ENCODE results near the gene SLC25A45. TPM values are rescaled to one million over a fixed set of nuclear protein-coding genes. Genes with fewer than 3 reads are reported as not detected.

Gene SLC25A45
- polyA plus RNA-seq, 2 donors, result 2.4 to 6.0 TPM

- 2 to 5% methylated on average over 15 of the region's 15 CpGs for WGBS, 2 donors
- Histone ChIP-seq H3K36me3 (ENCODE audit: control insufficient read depth in 2 of 2, insufficient read depth in 2 of 2, low read length in 1 of 2) (peaks cover 0 to 5% of the 10 kb centered on the region in 2 donors), H3K4me1 (ENCODE audit: control insufficient read depth in 2 of 2, insufficient read depth in 2 of 2, low read length in 1 of 2) (peaks cover 8 to 26% of the 10 kb centered on the region in 2 donors), H3K4me3 (ENCODE audit: low read depth in 1 of 2, low read length in 2 of 2) (peak overlapping the region; percentile 68 to 100), H3K9me3 (ENCODE audit: control insufficient read depth in 2 of 2, insufficient read depth in 1 of 2, low read depth in 1 of 2, low read length in 1 of 2) (no peaks in the 10 kb centered on the region), H3K27ac (ENCODE audit: low read depth in 2 of 2, low read length in 1 of 2) (peak overlapping the region; percentile 99), H3K27me3 (ENCODE audit: control insufficient read depth in 1 of 2, insufficient read depth in 2 of 2, low read length in 2 of 2) (no peaks in the 10 kb centered on the region)
These were observed 38.7 kb upstream of the SLC25A45 start for GRCh38 chr11:65420979-65421793.

DNA sequence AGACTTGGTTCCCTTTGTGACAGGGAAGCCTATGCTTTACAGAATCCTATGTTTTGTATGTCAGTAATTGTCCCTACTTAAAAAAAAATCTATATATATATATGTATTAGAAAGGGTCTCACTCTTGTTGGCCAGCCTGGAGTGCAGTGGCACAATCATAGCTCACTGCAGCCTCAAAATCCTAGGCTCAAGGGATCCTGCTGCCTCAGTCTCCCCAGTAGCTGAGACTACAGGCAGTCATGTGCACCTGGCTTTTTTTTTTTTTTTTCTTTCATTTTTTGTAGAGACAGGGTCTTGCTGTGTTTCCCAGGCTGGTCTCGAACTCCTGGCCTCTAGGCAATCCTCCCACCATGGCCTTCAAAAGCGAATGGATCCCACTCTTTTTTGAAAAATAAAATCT is 38.1 kb upstream of the SLC25A45 start:
- Histone ChIP-seq H3K4me3 (ENCODE audit: low read depth in 1 of 2, low read length in 2 of 2) (peak overlapping the region; percentile 25 to 100), H3K4me1 (ENCODE audit: control insufficient read depth in 2 of 2, insufficient read depth in 2 of 2, low read length in 1 of 2) (peaks cover 8 to 26% of the 10 kb centered on the region in 2 donors), H3K27ac (ENCODE audit: low read depth in 2 of 2, low read length in 1 of 2) (peak overlapping the region; percentile 99), H3K27me3 (ENCODE audit: control insufficient read depth in 1 of 2, insufficient read depth in 2 of 2, low read length in 2 of 2) (no peaks in the 10 kb centered on the region), H3K9me3 (ENCODE audit: control insufficient read depth in 2 of 2, insufficient read depth in 1 of 2, low read depth in 1 of 2, low read length in 1 of 2) (no peaks in the 10 kb centered on the region), H3K36me3 (ENCODE audit: control insufficient read depth in 2 of 2, insufficient read depth in 2 of 2, low read length in 1 of 2) (peaks cover 0 to 5% of the 10 kb centered on the region in 2 donors)
- WGBS, 2 donors, result 54 to 61% methylated on average over 2 of the region's 2 CpGs

DNA sequence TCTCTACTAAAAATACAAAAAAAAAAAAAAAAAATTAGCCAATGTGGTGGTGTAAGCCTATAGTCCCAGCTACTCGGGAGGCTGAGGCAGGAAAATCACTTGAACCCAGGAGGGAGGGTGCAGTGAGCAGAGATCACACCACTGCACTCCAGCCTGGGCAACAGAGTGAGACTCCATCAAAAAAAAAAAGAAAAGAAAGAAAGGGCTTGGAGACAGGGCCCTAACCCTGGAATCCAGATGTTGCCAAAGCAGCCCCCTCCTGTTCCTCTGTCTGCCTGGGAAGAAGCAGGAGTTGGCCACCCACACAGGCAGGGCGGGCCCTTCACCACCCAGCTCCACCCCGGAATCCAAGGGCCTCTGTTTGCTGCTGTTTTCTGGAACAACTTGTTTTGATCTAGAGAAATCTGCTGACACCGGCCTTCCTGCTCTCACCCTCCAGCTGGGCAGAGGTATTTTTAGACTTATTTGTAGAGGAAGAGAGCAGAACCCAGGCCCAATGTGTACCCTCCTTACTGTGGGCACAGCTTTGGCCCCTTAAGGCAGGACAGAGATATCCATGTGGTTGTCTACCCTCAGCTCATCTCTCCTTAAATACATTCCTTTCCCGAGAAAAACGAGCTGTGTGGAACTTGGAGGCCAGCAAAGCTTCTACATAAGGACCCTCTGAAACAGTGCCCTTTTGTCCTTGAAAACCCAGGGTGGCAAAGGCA is 37.5 kb upstream of the SLC25A45 start:
- 0 to 2% methylated on average over 6 of the region's 6 CpGs for WGBS, 2 donors
- Histone ChIP-seq H3K4me1 (ENCODE audit: control insufficient read depth in 2 of 2, insufficient read depth in 2 of 2, low read length in 1 of 2) (peaks cover 8 to 26% of the 10 kb centered on the region in 2 donors), H3K27ac (ENCODE audit: low read depth in 2 of 2, low read length in 1 of 2) (peak overlapping the region; percentile 99), H3K4me3 (ENCODE audit: low read depth in 1 of 2, low read length in 2 of 2) (peak overlapping the region; percentile 42 to 100), H3K9me3 (ENCODE audit: control insufficient read depth in 2 of 2, insufficient read depth in 1 of 2, low read depth in 1 of 2, low read length in 1 of 2) (no peaks in the 10 kb centered on the region), H3K27me3 (ENCODE audit: control insufficient read depth in 1 of 2, insufficient read depth in 2 of 2, low read length in 2 of 2) (no peaks in the 10 kb centered on the region), H3K36me3 (ENCODE audit: control insufficient read depth in 2 of 2, insufficient read depth in 2 of 2, low read length in 1 of 2) (peaks cover 0 to 2% of the 10 kb centered on the region in 2 donors)

- Histone ChIP-seq H3K4me1 (ENCODE audit: control insufficient read depth in 2 of 2, insufficient read depth in 2 of 2, low read length in 1 of 2) (peaks cover 8 to 26% of the 10 kb centered on the region in 2 donors), H3K9me3 (ENCODE audit: control insufficient read depth in 2 of 2, insufficient read depth in 1 of 2, low read depth in 1 of 2, low read length in 1 of 2) (no peaks in the 10 kb centered on the region), H3K27me3 (ENCODE audit: control insufficient read depth in 1 of 2, insufficient read depth in 2 of 2, low read length in 2 of 2) (no peaks in the 10 kb centered on the region), H3K4me3 (ENCODE audit: low read depth in 1 of 2, low read length in 2 of 2) (peak overlapping the region; percentile 42 to 100), H3K27ac (ENCODE audit: low read depth in 2 of 2, low read length in 1 of 2) (peak overlapping the region; percentile 99), H3K36me3 (ENCODE audit: control insufficient read depth in 2 of 2, insufficient read depth in 2 of 2, low read length in 1 of 2) (no peaks in the 10 kb centered on the region)
- WGBS, 2 donors, result 22 to 24% methylated on average over 7 of the region's 7 CpGs
These were observed 37.0 kb upstream of the SLC25A45 start for GRCh38 chr11:65419460-65419771.

DNA sequence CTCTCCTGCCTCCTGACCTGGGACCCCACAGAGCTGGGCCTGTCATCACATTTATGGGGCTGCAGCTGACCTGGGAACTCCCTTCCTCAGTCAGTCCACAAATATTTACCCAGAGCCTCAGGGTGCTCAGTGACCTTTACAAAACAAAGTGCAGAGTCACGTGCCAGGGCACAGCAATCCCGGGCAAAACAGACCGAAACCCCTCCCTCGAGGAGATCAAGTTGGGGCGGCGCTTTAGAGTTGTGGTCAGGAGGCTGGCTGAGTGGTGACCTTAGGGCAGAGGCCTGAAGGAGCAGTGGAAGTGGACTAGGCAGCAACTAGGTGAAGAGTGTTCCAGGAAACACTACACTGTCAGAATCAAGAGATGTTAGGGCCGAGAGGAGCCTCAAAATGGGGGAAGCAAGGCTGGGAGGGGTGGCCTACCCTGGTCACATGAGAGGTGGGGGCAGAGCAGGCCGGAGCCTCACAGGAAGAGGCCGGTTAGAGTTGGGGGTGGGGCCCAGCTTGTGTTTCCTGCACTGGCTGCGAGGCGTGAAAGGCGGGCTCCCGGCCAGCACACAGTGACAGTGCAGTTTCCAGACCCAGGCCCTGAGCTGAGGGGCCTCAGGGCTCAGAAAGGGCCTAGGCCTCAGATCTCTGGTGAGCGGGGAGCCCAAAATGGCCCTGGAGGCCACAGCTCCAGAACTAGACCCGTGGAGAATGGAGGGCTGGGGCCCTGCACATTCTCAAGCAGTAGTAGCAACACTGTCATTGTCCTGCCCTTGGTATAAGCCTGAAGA is 36.4 kb upstream of the SLC25A45 start:
- Histone ChIP-seq H3K27ac (ENCODE audit: low read depth in 2 of 2, low read length in 1 of 2) (peak overlapping the region; percentile 99), H3K36me3 (ENCODE audit: control insufficient read depth in 2 of 2, insufficient read depth in 2 of 2, low read length in 1 of 2) (peaks cover 0 to 3% of the 10 kb centered on the region in 2 donors), H3K9me3 (ENCODE audit: control insufficient read depth in 2 of 2, insufficient read depth in 1 of 2, low read depth in 1 of 2, low read length in 1 of 2) (no peaks in the 10 kb centered on the region), H3K4me1 (ENCODE audit: control insufficient read depth in 2 of 2, insufficient read depth in 2 of 2, low read length in 1 of 2) (peaks cover 8 to 26% of the 10 kb centered on the region in 2 donors), H3K27me3 (ENCODE audit: control insufficient read depth in 1 of 2, insufficient read depth in 2 of 2, low read length in 2 of 2) (no peaks in the 10 kb centered on the region), H3K4me3 (ENCODE audit: low read depth in 1 of 2, low read length in 2 of 2) (peak overlapping the region; percentile 42 to 100)
- 1 to 2% methylated on average over 15 of the region's 15 CpGs for WGBS, 2 donors

- no peaks in the 10 kb centered on the region for H3K27me3 ChIP-seq (ENCODE audit: control insufficient read depth in 1 of 2, insufficient read depth in 2 of 2, low read length in 2 of 2)
- H3K4me1 ChIP-seq (ENCODE audit: control insufficient read depth in 2 of 2, insufficient read depth in 2 of 2, low read length in 1 of 2), result peaks cover 8 to 26% of the 10 kb centered on the region in 2 donors
- H3K36me3 ChIP-seq (ENCODE audit: control insufficient read depth in 2 of 2, insufficient read depth in 2 of 2, low read length in 1 of 2), result peaks cover 0 to 8% of the 10 kb centered on the region in 2 donors
- WGBS, 2 donors, result 4 to 8% methylated on average over 4 of the region's 4 CpGs
- peak overlapping the region; percentile 99 for H3K27ac ChIP-seq (ENCODE audit: low read depth in 2 of 2, low read length in 1 of 2)
- no peaks in the 10 kb centered on the region for H3K9me3 ChIP-seq (ENCODE audit: control insufficient read depth in 2 of 2, insufficient read depth in 1 of 2, low read depth in 1 of 2, low read length in 1 of 2)
- H3K4me3 ChIP-seq (ENCODE audit: low read depth in 1 of 2, low read length in 2 of 2), result peak overlapping the region; percentile 32 to 100
These were observed 35.9 kb upstream of the SLC25A45 start for GRCh38 chr11:65418431-65418680.

DNA sequence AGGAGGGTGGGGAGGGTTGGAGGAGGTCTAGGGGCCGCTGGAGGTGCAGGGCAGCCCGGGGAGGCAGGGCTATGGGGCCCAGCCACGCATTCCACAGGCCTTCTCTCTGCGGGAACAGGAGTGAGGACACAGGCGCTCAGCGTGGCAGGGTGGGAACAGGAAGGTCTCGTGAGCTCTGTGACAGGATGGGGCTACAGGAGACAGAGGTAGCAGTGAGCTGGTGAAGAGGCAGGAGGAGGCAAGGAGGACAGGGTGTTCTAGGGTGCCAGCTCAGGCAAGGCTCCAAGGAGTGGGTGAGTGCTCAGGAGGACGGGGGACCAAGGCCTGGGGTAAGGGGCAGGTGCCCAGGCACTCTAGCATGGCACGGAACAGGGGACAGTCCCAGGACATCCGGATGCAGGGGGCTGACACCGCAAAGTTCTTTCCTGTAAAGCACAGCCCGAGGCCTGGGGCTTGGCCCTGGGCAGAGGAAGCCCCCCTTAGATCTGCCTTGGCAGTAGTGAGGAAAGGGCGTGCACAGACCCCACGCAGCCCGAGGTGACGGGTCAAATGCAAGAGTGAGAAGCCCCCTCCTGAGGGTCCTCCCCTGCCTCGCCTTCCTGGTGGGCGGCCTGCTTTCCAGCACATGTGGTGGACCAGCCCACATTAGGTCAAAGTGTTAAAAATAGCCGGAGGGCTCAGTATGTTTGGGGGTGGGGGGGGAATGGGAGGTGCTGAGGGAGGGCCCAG is 35.4 kb upstream of the SLC25A45 start:
- 23 to 24% methylated on average over 19 of the region's 19 CpGs for WGBS, 2 donors
- H3K27me3 ChIP-seq (ENCODE audit: control insufficient read depth in 1 of 2, insufficient read depth in 2 of 2, low read length in 2 of 2), result no peaks in the 10 kb centered on the region
- peak overlapping the region; percentile 99 for H3K27ac ChIP-seq (ENCODE audit: low read depth in 2 of 2, low read length in 1 of 2)
- H3K9me3 ChIP-seq (ENCODE audit: control insufficient read depth in 2 of 2, insufficient read depth in 1 of 2, low read depth in 1 of 2, low read length in 1 of 2), result no peaks in the 10 kb centered on the region
- peak overlapping the region; percentile 34 to 100 for H3K4me3 ChIP-seq (ENCODE audit: low read depth in 1 of 2, low read length in 2 of 2)
- H3K36me3 ChIP-seq (ENCODE audit: control insufficient read depth in 2 of 2, insufficient read depth in 2 of 2, low read length in 1 of 2), result peaks cover 0 to 8% of the 10 kb centered on the region in 2 donors
- H3K4me1 ChIP-seq (ENCODE audit: control insufficient read depth in 2 of 2, insufficient read depth in 2 of 2, low read length in 1 of 2), result peaks cover 8 to 26% of the 10 kb centered on the region in 2 donors

GRCh38 chr11:65416841-65417701 is 34.6 kb upstream of the SLC25A45 start:
- H3K27me3 ChIP-seq (ENCODE audit: control insufficient read depth in 1 of 2, insufficient read depth in 2 of 2, low read length in 2 of 2), result no peaks in the 10 kb centered on the region
- peaks cover 8 to 29% of the 10 kb centered on the region in 2 donors for H3K4me1 ChIP-seq (ENCODE audit: control insufficient read depth in 2 of 2, insufficient read depth in 2 of 2, low read length in 1 of 2)
- peak overlapping the region; percentile 99 for H3K27ac ChIP-seq (ENCODE audit: low read depth in 2 of 2, low read length in 1 of 2)
- no peaks in the 10 kb centered on the region for H3K9me3 ChIP-seq (ENCODE audit: control insufficient read depth in 2 of 2, insufficient read depth in 1 of 2, low read depth in 1 of 2, low read length in 1 of 2)
- H3K4me3 ChIP-seq (ENCODE audit: low read depth in 1 of 2, low read length in 2 of 2), result peak overlapping the region; percentile 34 to 100
- WGBS, 2 donors, result 24 to 33% methylated on average over 14 of the region's 14 CpGs
- H3K36me3 ChIP-seq (ENCODE audit: control insufficient read depth in 2 of 2, insufficient read depth in 2 of 2, low read length in 1 of 2), result peaks cover 0 to 15% of the 10 kb centered on the region in 2 donors
